ENCODE results near the gene MIA2. TPM values are rescaled to one million over a fixed set of nuclear protein-coding genes. Genes with fewer than 3 reads are reported as not detected.
"Not testable (repeated sequence)": the region's sequence is repeated elsewhere in the genome, so short reads cannot be mapped to it uniquely, and the experiment has no call there.

MIA2 gene
- total RNA-seq, 2 experiments from 2014 or later = 25.6 to 26.9 TPM

- Mint-ChIP-seq H3K9me3 (ENCODE audit: low read depth) (no peaks in the 10 kb centered on the region), H3K27me3 (no peaks in the 10 kb centered on the region), H3K4me1 (peaks cover 3% of the 10 kb centered on the region), H3K27ac (no peak overlapping the region), H3K36me3 (peaks cover 52% of the 10 kb centered on the region), H3K4me3 (no peak overlapping the region)
- no peak for ATAC-seq
- CTCF ChIA-PET = interaction anchor here (0.5 to 1.2 kb wide), 3 partner anchors 8 to 111 kb away, joined by 3 to 4 read pairs (median 4); no protein-coding TSS in a partner anchor
- no peak for DNase-seq
These were observed 68.6 kb downstream of the MIA2 start for GRCh38 chr14:39302124-39302810.

GRCh38 chr14:39303115-39303514 is 69.4 kb downstream of the MIA2 start:
- Mint-ChIP-seq H3K36me3 (peaks cover 45% of the 10 kb centered on the region), H3K27ac (no peak overlapping the region), H3K9me3 (ENCODE audit: low read depth) (no peaks in the 10 kb centered on the region), H3K27me3 (no peaks in the 10 kb centered on the region), H3K4me1 (peaks cover 3% of the 10 kb centered on the region), H3K4me3 (no peak overlapping the region)
- DNase-seq (no peak), ATAC-seq (no peak)
- CTCF ChIA-PET = interaction anchor here (1.2 kb wide), 1 partner anchor 9 kb away, joined by 4 read pairs; no protein-coding TSS in a partner anchor

DNA sequence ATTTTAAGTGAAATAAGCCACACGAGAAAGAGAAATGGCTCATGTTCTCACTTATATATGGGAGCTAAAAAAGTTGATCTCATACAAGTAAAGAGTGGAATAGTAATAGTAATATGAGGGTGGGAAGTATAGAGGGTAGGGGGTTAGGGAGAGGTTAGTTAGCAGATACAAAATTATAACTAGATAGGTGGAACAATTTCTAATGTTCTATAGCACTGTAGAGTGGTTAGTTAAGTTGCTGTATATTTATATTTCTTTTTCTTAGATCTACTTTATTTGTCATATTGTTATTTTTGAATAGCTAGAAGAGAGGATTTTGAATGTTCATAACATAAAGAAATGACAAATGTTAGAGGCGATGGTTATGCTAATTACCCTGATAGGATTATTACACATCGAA is 74.1 kb downstream of the MIA2 start:
- Mint-ChIP-seq H3K9me3 (ENCODE audit: low read depth) (peaks cover 2% of the 10 kb centered on the region), H3K27ac (no peak overlapping the region), H3K4me3 (no peak overlapping the region), H3K4me1 (no peaks in the 10 kb centered on the region), H3K36me3 (peaks cover 52% of the 10 kb centered on the region), H3K27me3 (no peaks in the 10 kb centered on the region)
- CTCF ChIA-PET = interaction anchor here (1.1 kb wide), 1 partner anchor 32 kb away, joined by 3 read pairs; no protein-coding TSS in a partner anchor
- ATAC-seq (no peak), DNase-seq (no peak)

- Mint-ChIP-seq H3K27me3 (no peaks in the 10 kb centered on the region), H3K4me3 (no peak overlapping the region), H3K9me3 (ENCODE audit: low read depth) (peaks cover 2% of the 10 kb centered on the region), H3K27ac (no peak overlapping the region), H3K4me1 (no peaks in the 10 kb centered on the region), H3K36me3 (peaks cover 40% of the 10 kb centered on the region)
- ATAC-seq = no peak
- CTCF ChIA-PET = no interaction called here
- no peak for DNase-seq
These were observed 76.3 kb downstream of the MIA2 start for GRCh38 chr14:39310051-39310450.

DNA sequence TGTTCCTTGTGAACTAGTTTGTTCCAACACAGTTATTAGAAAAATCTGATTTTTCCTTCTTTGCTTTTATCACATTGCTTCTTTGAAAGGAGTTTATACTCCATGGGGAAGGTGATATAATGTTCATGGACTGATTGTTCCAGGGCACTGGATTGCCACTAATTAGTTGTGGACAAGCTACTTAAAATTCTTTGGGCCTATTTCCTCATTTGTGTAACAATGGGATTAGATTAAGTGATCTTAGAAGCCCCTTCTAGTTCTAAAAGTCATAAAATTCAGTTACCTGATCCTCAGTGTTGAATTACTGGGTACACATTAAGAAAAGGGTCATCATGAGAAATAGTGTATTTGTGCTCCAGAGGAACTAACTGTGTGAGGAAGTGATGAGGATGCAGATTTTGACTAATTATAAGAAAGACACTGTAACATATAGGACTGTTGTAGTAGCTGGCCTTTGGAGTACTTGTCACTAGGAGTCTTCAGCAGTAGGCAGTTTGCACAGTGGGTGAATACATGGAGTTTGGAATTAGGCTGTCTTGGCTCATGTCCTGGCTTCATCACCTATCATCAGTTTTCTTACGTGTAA is 82.2 kb downstream of the MIA2 start:
- DNase-seq = no peak
- ATAC-seq = no peak
- Mint-ChIP-seq H3K27ac (no peak overlapping the region), H3K4me1 (no peaks in the 10 kb centered on the region), H3K36me3 (peaks cover 30% of the 10 kb centered on the region), H3K9me3 (ENCODE audit: low read depth) (peaks cover 2% of the 10 kb centered on the region), H3K27me3 (no peaks in the 10 kb centered on the region), H3K4me3 (no peak overlapping the region)
- CTCF ChIA-PET = interaction anchor here (1.0 kb wide), 1 partner anchor 22 kb away, joined by 3 read pairs; no protein-coding TSS in a partner anchor

DNA sequence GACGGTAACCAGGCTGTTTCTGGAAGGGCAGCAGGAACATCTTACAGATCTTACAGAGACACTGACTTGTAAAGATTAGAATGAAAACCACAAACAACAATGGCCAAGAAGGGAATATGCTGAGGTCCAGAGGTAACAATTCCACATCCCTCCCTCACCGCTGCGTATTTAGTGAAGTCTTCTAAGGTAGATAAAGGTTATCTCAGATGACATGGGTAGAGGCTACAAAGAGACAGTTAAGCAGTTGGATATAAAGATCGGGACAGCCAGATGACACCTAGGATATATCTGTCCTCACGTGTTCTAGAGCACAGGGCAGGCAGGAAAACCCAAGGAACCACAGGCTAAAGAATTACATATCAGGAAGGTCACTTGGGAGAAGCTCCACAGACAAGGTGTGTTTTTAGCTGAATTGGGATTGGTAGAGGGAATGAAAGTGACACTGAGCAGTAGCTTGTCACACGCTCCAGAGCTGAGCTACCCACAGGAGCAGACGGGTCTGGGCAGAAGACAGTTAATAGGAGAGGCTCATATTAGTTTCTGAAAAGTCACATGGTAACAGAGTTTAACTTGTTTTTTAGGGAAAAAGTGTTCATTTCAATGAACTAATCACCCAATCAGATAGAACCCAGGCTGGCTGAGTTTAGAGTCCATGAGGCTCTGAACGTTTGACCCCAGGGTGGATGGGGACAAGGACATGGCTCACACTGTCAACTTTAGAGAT is 83.3 kb downstream of the MIA2 start:
- Mint-ChIP-seq H3K27ac (no peak overlapping the region), H3K4me1 (no peaks in the 10 kb centered on the region), H3K36me3 (peaks cover 26% of the 10 kb centered on the region), H3K4me3 (no peak overlapping the region), H3K27me3 (no peaks in the 10 kb centered on the region), H3K9me3 (ENCODE audit: low read depth) (peaks cover 2% of the 10 kb centered on the region)
- ATAC-seq (no peak), DNase-seq (no peak)
- CTCF ChIA-PET = interaction anchor here (1.0 kb wide), 1 partner anchor 23 kb away, joined by 3 read pairs; no protein-coding TSS in a partner anchor

- Mint-ChIP-seq H3K4me1 (no peaks in the 10 kb centered on the region), H3K9me3 (ENCODE audit: low read depth) (no peaks in the 10 kb centered on the region), H3K36me3 (peaks cover 29% of the 10 kb centered on the region), H3K27ac (no peak overlapping the region), H3K27me3 (no peaks in the 10 kb centered on the region), H3K4me3 (no peak overlapping the region)
- ATAC-seq (no peak), DNase-seq (no peak)
- CTCF ChIA-PET = no interaction called here
These were observed 84.9 kb downstream of the MIA2 start for GRCh38 chr14:39318574-39318973.

- DNase-seq (no peak), ATAC-seq (no peak)
- Mint-ChIP-seq H3K36me3 (peaks cover 29% of the 10 kb centered on the region), H3K4me3 (no peak overlapping the region), H3K27me3 (no peaks in the 10 kb centered on the region), H3K9me3 (ENCODE audit: low read depth) (no peaks in the 10 kb centered on the region), H3K4me1 (no peaks in the 10 kb centered on the region), H3K27ac (no peak overlapping the region)
- CTCF ChIA-PET = no interaction called here
These were observed 85.7 kb downstream of the MIA2 start for GRCh38 chr14:39319381-39319780.

DNA sequence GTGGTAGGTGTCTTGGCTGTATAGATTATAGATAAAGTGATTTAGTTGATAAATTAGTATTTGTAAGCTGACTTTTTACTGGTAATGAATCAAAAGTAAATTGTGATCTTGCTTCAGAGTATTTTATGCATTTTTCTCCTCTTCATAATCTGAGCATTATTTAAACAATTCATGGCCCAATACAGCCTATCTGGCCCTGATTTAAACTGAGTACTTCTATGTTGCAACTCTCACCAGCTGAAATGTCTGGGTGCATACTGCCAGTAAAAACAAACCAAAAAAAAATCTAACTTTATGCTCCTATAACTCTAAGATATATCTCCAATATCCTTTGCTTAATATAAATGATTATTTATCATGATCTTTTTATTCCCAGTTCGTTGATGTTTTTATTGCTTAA is 86.6 kb downstream of the MIA2 start:
- DNase-seq (no peak), ATAC-seq (no peak)
- Mint-ChIP-seq H3K9me3 (ENCODE audit: low read depth) (no peaks in the 10 kb centered on the region), H3K27me3 (no peaks in the 10 kb centered on the region), H3K27ac (no peak overlapping the region), H3K4me1 (no peaks in the 10 kb centered on the region), H3K36me3 (peaks cover 28% of the 10 kb centered on the region), H3K4me3 (no peak overlapping the region)
- CTCF ChIA-PET = no interaction called here

DNA sequence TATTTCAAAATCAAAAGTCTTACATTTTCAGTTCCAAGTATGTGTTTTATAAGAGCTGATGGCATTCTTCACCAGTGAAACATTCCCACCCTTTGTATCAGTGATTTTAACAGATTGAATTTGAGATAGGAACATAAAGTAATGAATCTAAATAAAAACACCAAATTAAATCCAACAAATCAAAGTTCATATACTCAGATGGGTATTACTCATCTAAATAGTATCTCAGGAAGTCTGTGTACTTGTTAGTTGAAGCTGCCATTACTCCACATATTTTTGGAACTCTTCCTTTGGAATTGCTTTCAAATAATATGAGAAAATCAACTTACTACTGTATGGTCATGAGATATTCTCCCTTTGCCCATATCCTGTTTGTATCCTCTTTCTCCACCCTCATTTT is 89.1 kb downstream of the MIA2 start:
- DNase-seq (no peak), ATAC-seq (no peak)
- Mint-ChIP-seq H3K36me3 (peaks cover 35% of the 10 kb centered on the region), H3K27ac (no peak overlapping the region), H3K4me3 (no peak overlapping the region), H3K9me3 (ENCODE audit: low read depth) (no peaks in the 10 kb centered on the region), H3K27me3 (no peaks in the 10 kb centered on the region), H3K4me1 (no peaks in the 10 kb centered on the region)
- CTCF ChIA-PET = interaction anchor here (0.7 to 1.0 kb wide), 2 partner anchors 11 to 17 kb away, joined by 3 read pairs; no protein-coding TSS in a partner anchor

DNA sequence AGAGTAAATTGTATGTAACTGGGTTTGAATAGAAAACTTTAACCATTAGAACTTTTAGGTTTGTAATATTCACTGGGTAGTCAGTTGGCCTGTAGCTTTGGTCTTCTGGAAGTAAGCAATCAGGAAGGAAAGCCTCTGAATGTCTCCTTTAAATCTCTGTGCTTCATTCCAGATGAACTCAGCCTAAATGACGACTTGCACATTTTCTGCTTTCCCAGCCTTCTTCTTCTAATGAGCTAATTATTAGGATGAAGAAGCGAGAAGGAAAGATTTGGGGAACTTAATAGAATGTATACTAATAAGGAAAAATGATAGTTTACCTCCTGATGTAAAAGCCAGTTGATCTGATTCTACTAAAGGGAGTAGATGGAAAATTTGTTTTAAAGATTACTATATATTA is 90.4 kb downstream of the MIA2 start:
- no peak overlapping the region for H3K27ac Mint-ChIP-seq
- H3K36me3 Mint-ChIP-seq = peaks cover 42% of the 10 kb centered on the region
- H3K4me1 Mint-ChIP-seq = no peaks in the 10 kb centered on the region
- CTCF ChIA-PET = no interaction called here
- H3K4me3 Mint-ChIP-seq = no peak overlapping the region
- H3K9me3 Mint-ChIP-seq (ENCODE audit: low read depth) = no peaks in the 10 kb centered on the region
- ATAC-seq (no peak), DNase-seq (no peak)
- H3K27me3 Mint-ChIP-seq = no peaks in the 10 kb centered on the region

DNA sequence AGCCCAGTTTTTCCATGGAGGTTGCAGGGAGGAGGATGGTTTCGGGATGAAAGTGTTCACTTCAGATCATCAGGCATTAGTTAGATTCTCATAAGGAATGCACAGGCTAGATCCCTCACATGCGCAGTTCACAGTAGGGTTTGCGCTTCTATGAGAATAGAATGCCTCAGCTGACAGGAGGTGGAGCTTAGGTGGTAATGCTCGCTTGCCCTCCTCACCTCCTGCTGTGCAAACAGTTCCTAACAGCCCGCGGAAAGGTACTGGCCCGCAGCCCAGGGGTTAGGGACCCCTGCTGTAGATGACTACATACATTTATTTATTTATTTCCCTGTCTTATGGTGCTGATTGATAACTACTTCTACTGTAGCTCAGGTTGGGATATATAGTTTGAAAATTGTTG is 105.3 kb downstream of the MIA2 start:
- CTCF ChIA-PET = interaction anchor here (1.0 kb wide), 1 partner anchor 16 kb away, joined by 3 read pairs; no protein-coding TSS in a partner anchor
- H3K4me1 Mint-ChIP-seq = peaks cover 19% of the 10 kb centered on the region
- H3K27ac Mint-ChIP-seq = no peak overlapping the region
- peaks cover 33% of the 10 kb centered on the region for H3K36me3 Mint-ChIP-seq
- H3K27me3 Mint-ChIP-seq = no peaks in the 10 kb centered on the region
- no peaks in the 10 kb centered on the region for H3K9me3 Mint-ChIP-seq (ENCODE audit: low read depth)
- DNase-seq = no peak
- no peak overlapping the region for H3K4me3 Mint-ChIP-seq
- ATAC-seq = no peak

DNA sequence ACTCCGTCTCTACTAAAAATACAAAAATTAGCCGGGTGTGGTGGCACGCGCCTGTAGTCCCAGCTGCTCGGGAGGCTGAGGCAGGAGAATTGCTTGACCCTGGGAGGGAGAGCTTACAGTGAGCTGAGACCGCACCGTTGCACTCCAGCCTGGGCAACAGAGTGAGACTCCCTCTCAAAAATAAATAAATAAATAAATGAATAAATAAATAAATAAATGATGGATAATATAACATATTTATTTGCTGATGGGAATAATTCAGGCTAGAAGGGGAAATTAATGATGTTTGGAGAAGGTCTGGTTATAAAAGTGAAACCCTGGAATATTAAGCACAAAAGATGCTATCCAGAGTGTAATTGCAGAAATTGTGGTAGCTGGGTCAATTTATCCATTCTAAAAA is 107.4 kb downstream of the MIA2 start:
- peaks cover 19% of the 10 kb centered on the region for H3K4me1 Mint-ChIP-seq
- H3K27ac Mint-ChIP-seq; CTCF ChIA-PET; ATAC-seq; H3K4me3 Mint-ChIP-seq; H3K9me3 Mint-ChIP-seq (ENCODE audit: low read depth); DNase-seq; H3K27me3 Mint-ChIP-seq: not testable (repeated sequence)
- peaks cover 28% of the 10 kb centered on the region for H3K36me3 Mint-ChIP-seq
